Fibroblast of lung (primary cell): Measurements from ENCODE around the gene ENG. TPM values are rescaled to one million over a fixed set of nuclear protein-coding genes. Genes with fewer than 3 reads are reported as not detected.
"Not testable (repeated sequence)": the region's sequence is repeated elsewhere in the genome, so short reads cannot be mapped to it uniquely, and the experiment has no call there.

Experiments used
- DNase-seq, 2 donors: peaks; one replicate each; pipeline versions ENCODE4 v3.0.0 to v3.0.0-alpha.2; 2010; ENCODE audit warnings: low read depth in 2 of 2
- H2AFZ ChIP-seq: 2 replicates; pipeline ENCODE4 v1.5.1; 2012; ENCODE audit warnings: low read length, control low read depth, inconsistent platforms
- H3K27ac ChIP-seq: 2 replicates; pipeline ENCODE4 v1.5.1; 2011; ENCODE audit warnings: low read length, control low read depth; ENCODE audit not compliant: insufficient read depth
- H3K27me3 ChIP-seq: 2 replicates; pipeline ENCODE4 v1.5.1; 2011; ENCODE audit warnings: mild to moderate bottlenecking, low read length; ENCODE audit not compliant: control insufficient read depth, insufficient read depth
- H3K36me3 ChIP-seq: 2 replicates; pipeline ENCODE4 v1.5.1; 2011; ENCODE audit warnings: low read length; ENCODE audit not compliant: control insufficient read depth, insufficient read depth
- H3K4me1 ChIP-seq: 2 replicates; pipeline ENCODE4 v1.5.1; 2011; ENCODE audit warnings: low read length; ENCODE audit not compliant: control insufficient read depth, insufficient read depth; ENCODE audit errors: extremely low read depth
- H3K4me2 ChIP-seq: 2 replicates; pipeline ENCODE4 v1.5.1; 2011; ENCODE audit warnings: low read length, control low read depth; ENCODE audit not compliant: insufficient read depth; ENCODE audit errors: extremely low read depth
- H3K4me3 ChIP-seq, 4 experiments: fragments of 200-600 bp in 1 of 4; sonication (generic) in 1 of 4; replicated peaks in 1 of 4; 2 replicates each; pipeline ENCODE4 v1.5.1; 2011 to 2016; ENCODE audit warnings: low read length in 4 of 4, low read depth in 3 of 4, mild to moderate bottlenecking in 3 of 4, control low read depth in 2 of 4, inconsistent platforms in 1 of 4, mixed read lengths in 1 of 4; ENCODE audit not compliant: insufficient read depth in 1 of 4; ENCODE audit errors: control extremely low read depth in 1 of 4
- H3K79me2 ChIP-seq: 2 replicates; pipeline ENCODE4 v1.5.1; 2012; ENCODE audit warnings: mild to moderate bottlenecking, low read length, inconsistent platforms; ENCODE audit not compliant: control insufficient read depth, insufficient read depth
- H3K9ac ChIP-seq: 2 replicates; pipeline ENCODE4 v1.5.1; 2011; ENCODE audit warnings: mild to moderate bottlenecking, low read length, control low read depth; ENCODE audit not compliant: insufficient read depth
- H3K9me3 ChIP-seq: 2 replicates; pipeline ENCODE4 v1.5.1; 2012; ENCODE audit warnings: low read depth, low read length; ENCODE audit not compliant: control insufficient read depth, insufficient read depth
- H4K20me1 ChIP-seq: 2 replicates; pipeline ENCODE4 v1.5.1; 2011; ENCODE audit warnings: low read length; ENCODE audit not compliant: control insufficient read depth, insufficient read depth; ENCODE audit errors: extremely low read depth
- EZH2 ChIP-seq: IDR thresholded peaks from 2 replicates; pipeline ENCODE4 v1.5.1; 2012; ENCODE audit warnings: low read length, control low read depth, mild to moderate bottlenecking; ENCODE audit errors: missing control alignments
- polyA plus RNA-seq, 2 donors: library from polyadenylated mRNA; depleted of rRNA in 1 of 2; stranded (reverse) in 1 of 2; unstranded in 1 of 2; fragments of >200 nt; gene quantifications; 2 replicates each; pipeline ENCODE4 v1.2.1, GENCODE V29; 2011 to 2012; ENCODE audit warnings: missing spikeins in 1 of 2
- total RNA-seq: library from RNA; depleted of rRNA; stranded (reverse); fragments of >200 nt; gene quantifications from 2 replicates; pipeline ENCODE4 v1.2.1, GENCODE V29; 2014
- TF ChIP-seq, protein P1 (sequence below), 2 donors: IDR thresholded peaks in 1 of 2; conservative IDR thresholded peaks in 1 of 2; 1 replicate in 1 of 2; 2 replicates in 1 of 2; pipeline ENCODE4 v1.5.1; 2011 to 2012; ENCODE audit warnings: low read length in 2 of 2, control low read depth in 1 of 2, inconsistent platforms in 1 of 2, low read depth in 1 of 2, mild to moderate bottlenecking in 1 of 2

ENG gene
- total and polyA plus RNA-seq, 2 donors (not counting 1 experiment from before 2014, with no cell fraction given), result 30.4 to 59.0 TPM

DNA sequence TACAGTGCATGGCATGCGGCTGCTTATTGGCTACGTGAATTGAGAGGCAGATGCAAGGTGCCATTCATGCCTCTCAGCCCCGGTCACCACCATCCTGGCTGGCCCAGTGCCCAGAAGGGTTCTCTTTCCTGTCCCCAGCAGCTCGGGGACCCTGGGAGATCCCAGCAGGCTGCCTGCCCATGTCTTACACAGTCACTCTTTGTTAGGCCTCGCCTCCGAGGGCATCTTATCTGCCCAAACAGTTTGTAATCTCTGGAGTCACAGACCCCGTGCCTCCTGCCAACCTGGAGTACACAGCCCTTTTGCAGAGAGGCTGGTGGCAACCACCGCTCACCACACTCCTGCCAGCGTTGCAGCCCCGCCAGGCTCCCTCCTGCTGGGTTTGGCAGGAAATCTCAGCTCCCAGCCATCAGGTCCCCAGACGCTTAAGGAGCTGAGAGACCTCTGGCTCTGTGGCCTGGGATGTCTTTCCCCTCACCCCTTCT is 30.0 kb upstream of the ENG start:
- DNase-seq, result no peak
- no peak overlapping the region for H2AFZ ChIP-seq
- peaks cover 17% of the 10 kb centered on the region for H3K36me3 ChIP-seq

DNA sequence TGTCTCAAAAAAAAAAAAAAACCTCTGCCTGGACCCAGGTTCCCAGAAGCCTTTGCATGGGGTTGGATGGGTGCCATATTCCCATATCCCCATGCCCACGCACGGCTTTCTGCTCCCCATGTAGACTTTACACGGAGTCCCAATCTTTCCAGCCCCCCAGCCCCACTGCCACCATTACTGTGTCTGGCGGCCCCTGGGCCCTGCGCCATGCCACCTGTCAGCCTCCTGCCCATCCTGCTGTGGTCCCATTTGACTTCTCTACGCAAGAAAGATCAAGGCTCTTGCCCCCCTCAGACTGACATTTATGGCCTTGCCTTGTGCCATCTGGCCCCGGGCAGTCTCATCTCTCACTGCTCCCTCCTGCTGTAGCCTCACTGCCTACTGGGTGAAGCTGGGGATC is 29.5 kb upstream of the ENG start:
- no peak overlapping the region for H3K4me3 ChIP-seq
- no peaks in the 10 kb centered on the region for H3K4me1 ChIP-seq
- H3K9me3 ChIP-seq, result no peaks in the 10 kb centered on the region
- peaks cover 17% of the 10 kb centered on the region for H3K36me3 ChIP-seq
- no peak overlapping the region for H3K9ac ChIP-seq
- no peak overlapping the region for H3K4me2 ChIP-seq
- no peaks in the 10 kb centered on the region for H4K20me1 ChIP-seq
- H3K27me3 ChIP-seq, result no peaks in the 10 kb centered on the region
- no peak overlapping the region for H3K27ac ChIP-seq
- no peak for TF ChIP-seq EZH2
- TF ChIP-seq, protein P1, sequence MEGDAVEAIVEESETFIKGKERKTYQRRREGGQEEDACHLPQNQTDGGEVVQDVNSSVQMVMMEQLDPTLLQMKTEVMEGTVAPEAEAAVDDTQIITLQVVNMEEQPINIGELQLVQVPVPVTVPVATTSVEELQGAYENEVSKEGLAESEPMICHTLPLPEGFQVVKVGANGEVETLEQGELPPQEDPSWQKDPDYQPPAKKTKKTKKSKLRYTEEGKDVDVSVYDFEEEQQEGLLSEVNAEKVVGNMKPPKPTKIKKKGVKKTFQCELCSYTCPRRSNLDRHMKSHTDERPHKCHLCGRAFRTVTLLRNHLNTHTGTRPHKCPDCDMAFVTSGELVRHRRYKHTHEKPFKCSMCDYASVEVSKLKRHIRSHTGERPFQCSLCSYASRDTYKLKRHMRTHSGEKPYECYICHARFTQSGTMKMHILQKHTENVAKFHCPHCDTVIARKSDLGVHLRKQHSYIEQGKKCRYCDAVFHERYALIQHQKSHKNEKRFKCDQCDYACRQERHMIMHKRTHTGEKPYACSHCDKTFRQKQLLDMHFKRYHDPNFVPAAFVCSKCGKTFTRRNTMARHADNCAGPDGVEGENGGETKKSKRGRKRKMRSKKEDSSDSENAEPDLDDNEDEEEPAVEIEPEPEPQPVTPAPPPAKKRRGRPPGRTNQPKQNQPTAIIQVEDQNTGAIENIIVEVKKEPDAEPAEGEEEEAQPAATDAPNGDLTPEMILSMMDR (conservative IDR thresholded peaks at IDR 0.05 in 1 of 2, IDR thresholded peaks at IDR 0.05 in 1 of 2; ENCODE audit: low read depth in 1 of 2, low read length in 2 of 2), result no peak
- H2AFZ ChIP-seq, result no peak overlapping the region
- DNase-seq, result no peak
- no peaks in the 10 kb centered on the region for H3K79me2 ChIP-seq

More for the DNA sequence above, 30.0 kb upstream of the ENG start:
- Histone ChIP-seq H3K79me2 (no peaks in the 10 kb centered on the region), H3K27me3 (no peaks in the 10 kb centered on the region), H3K9ac (no peak overlapping the region), H3K4me3 (no peak overlapping the region), H3K4me2 (no peak overlapping the region), H3K4me1 (no peaks in the 10 kb centered on the region), H3K9me3 (no peaks in the 10 kb centered on the region), H3K27ac (no peak overlapping the region), H4K20me1 (no peaks in the 10 kb centered on the region)
- no peak for TF ChIP-seq EZH2
- TF ChIP-seq, protein P1 (conservative IDR thresholded peaks at IDR 0.05 in 1 of 2, IDR thresholded peaks at IDR 0.05 in 1 of 2; ENCODE audit: low read depth in 1 of 2, low read length in 2 of 2), result no peak

DNA sequence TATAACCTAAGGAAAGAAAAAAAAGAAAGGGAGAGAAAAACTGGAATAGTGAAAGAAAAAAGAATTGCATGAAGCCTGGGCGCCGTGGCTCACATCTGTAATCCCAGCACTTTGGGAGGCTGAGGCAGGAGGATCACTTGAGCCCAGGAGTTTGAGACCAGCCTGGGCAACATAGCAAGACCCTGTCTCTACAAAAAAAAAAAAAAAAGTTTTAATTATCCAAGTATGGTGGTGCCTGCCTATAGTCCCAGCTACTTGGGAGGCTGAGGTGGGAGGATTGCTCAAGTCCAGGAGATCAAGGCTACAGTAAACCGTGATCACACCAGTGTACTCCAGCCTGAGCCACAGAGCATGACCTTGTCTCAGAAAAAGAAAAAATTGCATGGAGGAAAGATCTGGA is 27.3 kb upstream of the ENG start:
- H4K20me1 ChIP-seq, H3K27me3 ChIP-seq, H3K9ac ChIP-seq, H3K4me3 ChIP-seq, DNase-seq, H3K4me2 ChIP-seq, H2AFZ ChIP-seq, H3K79me2 ChIP-seq, H3K4me1 ChIP-seq, H3K9me3 ChIP-seq, H3K27ac ChIP-seq: not testable (repeated sequence)
- peaks cover 13% of the 10 kb centered on the region for H3K36me3 ChIP-seq
